HPDE6-E6E7 (cell line): ENCODE results near the gene TECR.
A peak's percentile ranks its signal among the peaks of the same experiment; 100 is the strongest.
"Not testable (repeated sequence)": the region's sequence is repeated elsewhere in the genome, so short reads cannot be mapped to it uniquely, and the experiment has no call there.

ENCODE experiments used
- DNase-seq: peaks from one replicate; pipeline ENCODE4 v3.0.0; 2011; ENCODE audit warnings: missing footprints; ENCODE audit errors: extremely low spot score

TECR gene

DNA sequence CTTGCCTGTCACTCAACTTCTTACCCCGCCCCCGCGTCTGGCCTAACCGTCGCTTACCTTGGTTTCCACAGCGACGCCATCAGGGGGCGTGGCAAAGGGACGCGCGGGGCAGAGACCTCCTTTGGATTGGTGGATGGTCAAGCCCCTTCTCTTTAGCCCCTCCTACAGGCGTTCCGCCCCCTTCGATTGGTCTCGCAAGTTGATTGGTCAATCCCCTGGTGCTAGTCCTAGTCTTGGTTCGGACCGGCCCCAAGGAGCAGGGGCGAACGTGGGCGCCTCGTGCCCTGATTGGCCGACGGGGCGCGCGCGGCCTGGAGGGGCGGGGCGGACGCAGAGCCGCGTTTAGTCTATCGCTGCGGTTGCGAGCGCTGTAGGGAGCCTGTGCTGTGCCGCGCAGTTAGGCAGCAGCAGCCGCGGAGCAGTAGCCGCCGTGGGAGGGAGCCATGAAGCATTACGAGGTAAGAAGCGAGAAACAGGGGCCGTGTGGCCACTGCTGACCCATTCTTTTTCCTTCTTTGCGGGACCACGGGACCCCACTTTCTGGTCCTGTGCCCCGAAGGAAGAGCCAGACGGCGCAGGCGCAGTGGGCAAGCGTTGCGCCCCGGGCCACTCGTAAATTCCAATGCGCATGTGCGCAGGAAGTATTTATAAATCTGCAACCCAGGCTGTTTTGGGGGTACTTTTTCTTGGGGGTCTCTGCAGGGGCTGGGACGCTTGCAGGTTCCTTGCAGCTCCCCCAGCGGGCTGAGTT is at the start of gene TECR:
TECR (plus strand) TSS at position 341 of the 751 bp plus-strand sequence; CDS start at position 444, 103 bp downstream.
- peak; percentile 91 for DNase-seq

GRCh38 chr19:14479975-14480699 is 49.3 kb upstream of the TECR start:
- DNase-seq: no peak

DNA sequence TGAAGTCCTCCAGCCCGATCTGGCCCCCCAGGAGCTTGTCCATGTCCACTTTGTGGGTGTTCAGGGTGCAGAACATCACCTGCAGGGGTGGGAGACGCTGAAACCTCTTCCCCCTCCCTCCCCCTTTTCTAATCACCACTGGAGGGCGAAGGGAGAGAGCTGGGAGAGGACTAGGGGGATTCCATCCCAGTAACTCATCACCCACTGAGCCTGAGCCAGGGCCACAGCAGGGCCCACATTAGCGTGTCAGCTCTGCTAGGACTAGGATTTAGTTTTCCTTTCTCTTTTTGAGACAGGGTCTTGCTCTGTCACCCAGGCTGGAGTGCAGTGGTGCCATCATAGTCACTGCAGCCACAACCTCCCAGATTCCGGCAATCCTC is 48.7 kb upstream of the TECR start:
- no peak for DNase-seq

- DNase-seq: no peak
Observed at GRCh38 chr19:14482172-14482941, 47.0 kb upstream of the TECR start.

- DNase-seq: no peak
Observed at GRCh38 chr19:14487370-14488125, 41.8 kb upstream of the TECR start.

DNA sequence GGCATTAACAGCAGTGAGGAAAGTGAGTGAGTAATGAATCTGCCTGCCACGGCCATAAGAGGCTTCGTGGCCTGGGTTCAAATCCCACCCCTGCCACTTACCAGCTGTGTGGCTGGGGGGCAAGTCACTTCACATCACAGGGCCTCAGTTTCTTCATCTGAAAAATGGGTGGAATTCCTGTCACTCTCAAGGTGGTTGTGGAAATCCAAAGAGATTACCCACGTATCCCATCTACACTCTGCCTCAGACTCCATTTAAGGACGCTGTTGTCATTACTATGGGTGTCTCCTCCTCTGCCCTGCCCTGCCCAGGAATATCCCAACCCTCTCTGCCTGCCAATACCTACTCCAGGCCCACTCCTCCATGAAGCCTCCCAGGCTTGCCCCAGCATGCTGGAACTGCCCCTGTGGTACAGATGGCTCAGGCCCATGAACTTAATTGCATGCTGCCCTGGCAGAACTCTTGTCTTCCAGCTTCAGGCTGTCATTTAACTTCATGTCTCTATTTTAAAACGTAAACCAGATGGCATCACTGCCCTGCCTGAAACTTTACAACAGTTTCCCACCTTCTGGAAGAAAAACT is 36.5 kb upstream of the TECR start:
- no peak for DNase-seq

DNA sequence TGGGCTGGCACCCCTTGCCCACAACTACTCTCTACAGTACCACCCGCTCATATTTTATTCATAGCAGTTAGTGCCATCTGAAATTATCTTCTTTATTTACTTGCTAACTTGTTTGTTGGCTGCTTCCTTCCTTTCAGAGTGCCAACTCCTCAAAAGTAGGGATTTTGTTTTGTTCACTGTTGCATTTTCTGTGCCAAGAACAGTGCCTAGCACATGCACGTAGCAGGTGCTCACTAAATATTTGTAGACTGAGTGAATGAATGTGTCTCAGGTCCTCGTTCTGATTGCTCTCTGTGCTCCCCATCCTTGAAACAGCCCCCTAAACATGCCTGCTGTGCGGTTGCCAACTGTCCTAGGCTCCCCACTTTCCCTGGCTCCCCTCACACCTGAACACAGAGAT is 35.0 kb upstream of the TECR start:
- no peak for DNase-seq

- DNase-seq: no peak
Observed at GRCh38 chr19:14494910-14495671, 34.3 kb upstream of the TECR start.

- no peak for DNase-seq
Observed at GRCh38 chr19:14495672-14496028, 33.7 kb upstream of the TECR start.

DNA sequence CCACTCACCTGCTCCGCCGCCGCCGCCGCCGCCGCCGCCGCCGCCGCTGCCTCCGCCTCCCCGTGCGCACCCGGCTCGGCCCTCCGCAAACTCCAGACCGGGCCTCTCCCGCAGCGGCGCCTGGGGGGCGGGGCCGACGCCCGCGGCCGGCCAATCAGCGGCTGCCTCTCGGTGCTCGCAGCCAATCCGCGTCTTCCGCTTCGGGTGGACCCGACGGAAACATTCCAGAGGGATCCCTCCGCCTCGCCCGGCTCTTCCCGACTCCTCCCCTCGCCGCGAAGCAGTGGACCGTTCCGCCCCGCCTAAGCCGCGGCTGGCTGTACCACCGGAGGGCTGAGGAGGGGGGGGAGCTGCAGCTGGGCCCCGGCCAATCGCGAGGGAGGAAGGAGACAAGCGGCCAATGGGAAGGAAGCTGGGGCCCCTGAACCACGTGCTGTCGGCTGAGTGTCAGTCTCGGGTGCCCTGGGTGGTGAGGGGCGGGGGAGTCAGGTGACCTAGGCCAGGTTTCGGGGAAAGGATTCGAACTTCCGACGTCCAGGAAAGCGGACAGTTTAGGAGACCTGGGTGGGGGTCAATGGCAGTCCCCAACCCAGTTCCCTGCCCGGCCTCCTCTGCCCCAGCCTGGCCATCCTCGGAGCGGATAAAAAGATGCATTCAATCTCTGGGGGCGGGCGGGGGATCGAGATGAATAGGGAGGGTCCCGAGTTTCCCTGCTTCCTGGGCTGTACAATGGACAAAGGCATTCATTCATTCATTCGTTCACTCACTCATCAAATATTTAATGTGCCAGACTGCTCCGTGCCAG is 33.2 kb upstream of the TECR start, which contains the start of gene GIPC1:
GIPC1 (minus strand) TSS at position 99 of the 805 bp plus-strand sequence. CDS start 13,151 bp downstream, outside the sequence.
- peak; percentile 99 for DNase-seq

- DNase-seq: no peak
Observed at GRCh38 chr19:14496834-14497227, 32.6 kb upstream of the TECR start.

GRCh38 chr19:14497228-14497921 is 32.0 kb upstream of the TECR start:
- DNase-seq: no peak

DNA sequence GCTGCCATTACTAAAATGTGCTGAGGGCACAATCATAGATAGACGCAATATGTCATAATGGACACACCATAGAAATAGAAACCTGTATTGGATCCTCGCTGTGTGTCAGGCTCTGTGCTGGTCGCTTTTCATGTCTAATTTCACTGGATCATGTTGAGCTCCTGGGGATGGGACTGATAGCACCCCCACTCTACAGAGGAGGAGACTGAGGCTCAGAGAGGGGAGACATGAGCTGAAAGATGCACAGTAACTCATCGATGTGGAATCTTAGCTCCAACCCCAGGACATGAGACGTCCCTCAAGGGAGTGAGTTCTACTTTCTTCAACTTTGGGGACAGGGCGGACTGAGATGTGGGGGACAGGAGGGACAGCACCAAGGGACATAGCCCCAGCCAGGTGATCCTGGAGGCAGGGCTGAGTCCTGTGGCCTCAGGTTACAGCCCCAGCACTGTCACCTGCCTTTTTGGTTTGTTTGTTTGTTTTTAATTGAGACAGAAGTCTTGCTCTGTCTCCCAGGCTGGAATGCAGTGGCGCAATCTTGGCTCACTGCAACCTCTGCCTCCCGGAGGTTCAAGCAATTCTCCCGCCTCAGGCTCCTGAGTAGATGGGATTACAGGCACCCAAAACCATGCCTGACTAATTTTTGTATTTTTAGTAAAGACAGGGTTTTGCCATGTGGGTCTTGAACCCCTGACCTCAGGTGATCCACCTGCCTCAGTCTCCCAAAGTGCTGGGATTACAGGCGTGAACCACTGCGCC is 26.9 kb upstream of the TECR start:
- no peak for DNase-seq

DNA sequence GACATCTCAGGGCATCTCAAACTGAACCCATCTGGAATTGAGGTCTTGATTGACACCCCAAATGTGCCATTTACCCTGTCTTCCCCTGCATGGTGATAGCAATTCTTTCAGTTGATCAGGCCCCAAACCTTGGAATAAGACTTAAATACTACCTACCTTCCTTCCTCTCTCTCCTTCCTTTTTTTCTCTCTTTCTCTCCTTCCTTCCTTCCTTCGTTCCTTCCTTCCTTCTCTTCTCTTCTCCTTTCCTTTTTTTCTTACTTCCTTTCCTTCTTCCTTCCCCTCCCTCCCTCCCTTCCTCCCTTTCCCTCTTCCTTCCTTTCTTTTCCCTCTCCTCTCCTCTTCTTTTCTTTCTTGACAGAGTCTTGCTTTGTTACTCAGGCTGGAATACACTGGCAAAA is 26.1 kb upstream of the TECR start:
- no peak for DNase-seq

DNA sequence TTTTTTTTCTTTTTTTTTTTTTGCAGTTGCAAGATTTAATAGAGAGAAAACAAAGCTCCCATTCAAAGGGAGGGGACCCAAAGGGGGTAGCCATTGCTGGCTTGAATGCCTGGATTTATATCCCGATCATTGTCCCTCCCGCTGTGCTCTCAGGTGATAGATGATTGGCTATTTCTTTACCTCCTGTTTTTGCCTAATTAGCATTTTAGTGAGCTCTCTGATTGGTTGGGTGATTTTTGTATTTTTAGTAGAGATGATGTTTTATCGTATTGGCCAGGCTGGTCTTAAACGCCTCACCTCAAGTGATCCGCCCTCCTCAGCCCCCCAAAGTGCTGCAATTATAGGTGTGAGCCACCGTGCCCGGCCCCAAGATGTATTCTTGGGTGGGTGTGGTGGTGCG is 24.8 kb upstream of the TECR start:
- DNase-seq: not testable (repeated sequence)

DNA sequence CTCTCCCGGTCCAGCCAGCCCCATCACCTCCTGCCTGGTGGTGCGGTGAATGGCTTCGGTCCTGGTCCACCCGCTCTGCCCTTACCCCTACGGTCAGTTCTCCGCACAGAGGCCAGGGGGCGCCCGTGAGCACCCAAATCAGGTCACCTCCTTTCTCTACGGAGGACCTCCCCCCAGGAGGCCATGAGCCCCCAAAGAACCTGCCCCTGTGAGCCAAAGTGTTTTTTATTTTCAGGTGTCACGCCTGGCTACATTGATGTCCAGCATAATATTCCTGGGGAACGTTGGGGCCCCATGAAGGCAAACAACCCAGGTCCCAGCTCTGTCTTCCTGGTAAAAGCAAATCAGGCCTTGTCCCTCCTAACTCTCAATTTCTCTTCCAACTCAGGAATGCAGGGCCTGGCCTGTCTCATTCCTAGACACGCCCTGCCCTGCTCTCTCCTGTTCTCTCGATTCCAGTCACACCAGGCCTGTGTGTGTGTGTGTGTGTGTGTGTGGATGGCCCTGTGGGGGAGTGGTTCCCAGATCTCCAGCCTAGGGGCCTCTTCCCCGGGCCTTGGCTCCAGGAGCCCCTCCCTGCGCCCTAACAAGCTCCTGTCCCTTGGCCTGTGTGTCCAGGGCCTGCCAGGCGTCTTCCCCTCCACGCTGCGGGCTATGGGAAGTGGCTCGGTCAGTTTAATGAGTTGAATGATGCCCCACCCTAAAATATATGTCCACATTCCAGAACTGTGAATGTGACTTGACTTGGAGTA is 23.7 kb upstream of the TECR start:
- peak; percentile 75 for DNase-seq

GRCh38 chr19:14507704-14508542 is 21.5 kb upstream of the TECR start:
- DNase-seq: no peak
